Pons (tissue), 1 donor: ENCODE results near the gene AUTS2.

Source experiments
- DNase-seq: peaks from one replicate; pipeline ENCODE4 v3.0.0-alpha.2; 2016; ENCODE audit warnings: low spot score

The AUTS2 gene

GRCh38 chr7:70132852-70133690 is 534.8 kb downstream of the AUTS2 start:
- DNase-seq: no peak

GRCh38 chr7:70134029-70134770 is 535.9 kb downstream of the AUTS2 start:
- no peak for DNase-seq

- DNase-seq: no peak
Measured at GRCh38 chr7:70135656-70136055, 537.4 kb downstream of the AUTS2 start.

GRCh38 chr7:70137126-70137525 is 538.9 kb downstream of the AUTS2 start:
- DNase-seq: no peak

GRCh38 chr7:70142247-70142932 is 544.1 kb downstream of the AUTS2 start:
- no peak for DNase-seq

GRCh38 chr7:70143075-70144044 is 545.1 kb downstream of the AUTS2 start:
- DNase-seq: no peak

GRCh38 chr7:70148997-70149396 is 550.7 kb downstream of the AUTS2 start:
- DNase-seq: no peak

- DNase-seq: no peak
Measured at GRCh38 chr7:70152313-70152712, 554.0 kb downstream of the AUTS2 start.

- no peak for DNase-seq
Measured at GRCh38 chr7:70153933-70154332, 555.7 kb downstream of the AUTS2 start.

- DNase-seq: no peak
Measured at GRCh38 chr7:70154521-70155180, 556.4 kb downstream of the AUTS2 start.

GRCh38 chr7:70156057-70156456 is 557.8 kb downstream of the AUTS2 start:
- DNase-seq: no peak

GRCh38 chr7:70159121-70159520 is 560.8 kb downstream of the AUTS2 start:
- DNase-seq: no peak

GRCh38 chr7:70165477-70166170 is 567.3 kb downstream of the AUTS2 start:
- DNase-seq: no peak

- DNase-seq: no peak
Measured at GRCh38 chr7:70171369-70171920, 573.2 kb downstream of the AUTS2 start.

- DNase-seq: no peak
Measured at GRCh38 chr7:70177166-70177565, 578.9 kb downstream of the AUTS2 start.

- DNase-seq: no peak
Measured at GRCh38 chr7:70178211-70178610, 579.9 kb downstream of the AUTS2 start.

- DNase-seq: no peak
Measured at GRCh38 chr7:70178787-70179186, 580.5 kb downstream of the AUTS2 start.

- DNase-seq: no peak
Measured at GRCh38 chr7:70182521-70182920, 584.2 kb downstream of the AUTS2 start.

- DNase-seq: no peak
Measured at GRCh38 chr7:70183278-70183677, 585.0 kb downstream of the AUTS2 start.
